Measurements from ENCODE around the gene HSF5. TPM values are rescaled to one million over a fixed set of nuclear protein-coding genes. Genes with fewer than 3 reads are reported as not detected.

Gene HSF5
- total and polyA plus RNA-seq, 2 of the 13 experiments (the other 11 are each of a cell fraction or from before 2014, with no cell fraction given) = not detected

DNA sequence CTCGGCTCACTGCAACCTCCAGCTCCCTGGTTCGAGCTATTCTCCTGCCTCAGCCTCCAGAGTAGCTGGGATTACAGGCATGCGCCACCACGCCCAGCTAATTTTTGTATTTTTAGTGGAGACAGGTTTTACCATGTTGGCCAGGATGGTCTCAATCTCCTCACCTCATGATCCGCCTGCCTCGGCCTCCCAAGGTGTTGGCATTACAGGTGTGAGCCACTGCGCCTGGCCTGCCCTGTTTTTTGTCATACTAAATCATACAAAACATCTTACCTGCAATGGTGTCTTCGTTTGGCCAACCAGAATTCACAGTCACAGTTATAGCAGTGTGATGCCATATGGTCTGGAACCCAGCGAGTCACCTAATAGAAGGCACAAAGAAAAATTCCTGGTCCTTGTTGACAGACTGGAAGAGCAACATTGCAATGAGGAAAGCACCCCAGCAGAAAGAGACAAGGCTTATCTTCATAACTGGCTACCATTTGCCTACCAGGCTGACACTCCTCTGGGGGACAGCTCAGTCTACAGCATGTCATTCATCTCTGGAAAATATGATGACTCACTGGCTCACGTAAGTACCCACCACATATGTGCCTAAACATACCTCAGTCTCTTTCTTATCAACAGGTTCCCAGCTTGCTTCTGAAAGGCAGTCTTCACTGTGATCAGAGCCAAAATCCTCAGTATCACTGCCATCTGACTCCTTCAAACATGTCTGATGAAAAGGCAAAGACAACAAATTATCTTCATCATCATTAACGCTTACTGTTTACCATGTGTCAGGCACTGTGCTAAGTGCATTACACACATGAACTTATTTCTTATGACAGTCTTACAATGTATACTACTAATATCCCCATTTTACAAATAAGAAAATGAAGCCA lies 4.3 kb upstream of the HSF5 start (continued):
- TF ChIP-seq, protein P1, sequence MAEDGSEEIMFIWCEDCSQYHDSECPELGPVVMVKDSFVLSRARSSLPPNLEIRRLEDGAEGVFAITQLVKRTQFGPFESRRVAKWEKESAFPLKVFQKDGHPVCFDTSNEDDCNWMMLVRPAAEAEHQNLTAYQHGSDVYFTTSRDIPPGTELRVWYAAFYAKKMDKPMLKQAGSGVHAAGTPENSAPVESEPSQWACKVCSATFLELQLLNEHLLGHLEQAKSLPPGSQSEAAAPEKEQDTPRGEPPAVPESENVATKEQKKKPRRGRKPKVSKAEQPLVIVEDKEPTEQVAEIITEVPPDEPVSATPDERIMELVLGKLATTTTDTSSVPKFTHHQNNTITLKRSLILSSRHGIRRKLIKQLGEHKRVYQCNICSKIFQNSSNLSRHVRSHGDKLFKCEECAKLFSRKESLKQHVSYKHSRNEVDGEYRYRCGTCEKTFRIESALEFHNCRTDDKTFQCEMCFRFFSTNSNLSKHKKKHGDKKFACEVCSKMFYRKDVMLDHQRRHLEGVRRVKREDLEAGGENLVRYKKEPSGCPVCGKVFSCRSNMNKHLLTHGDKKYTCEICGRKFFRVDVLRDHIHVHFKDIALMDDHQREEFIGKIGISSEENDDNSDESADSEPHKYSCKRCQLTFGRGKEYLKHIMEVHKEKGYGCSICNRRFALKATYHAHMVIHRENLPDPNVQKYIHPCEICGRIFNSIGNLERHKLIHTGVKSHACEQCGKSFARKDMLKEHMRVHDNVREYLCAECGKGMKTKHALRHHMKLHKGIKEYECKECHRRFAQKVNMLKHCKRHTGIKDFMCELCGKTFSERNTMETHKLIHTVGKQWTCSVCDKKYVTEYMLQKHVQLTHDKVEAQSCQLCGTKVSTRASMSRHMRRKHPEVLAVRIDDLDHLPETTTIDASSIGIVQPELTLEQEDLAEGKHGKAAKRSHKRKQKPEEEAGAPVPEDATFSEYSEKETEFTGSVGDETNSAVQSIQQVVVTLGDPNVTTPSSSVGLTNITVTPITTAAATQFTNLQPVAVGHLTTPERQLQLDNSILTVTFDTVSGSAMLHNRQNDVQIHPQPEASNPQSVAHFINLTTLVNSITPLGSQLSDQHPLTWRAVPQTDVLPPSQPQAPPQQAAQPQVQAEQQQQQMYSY (CRISPR knock-in tag; IDR thresholded peaks at IDR 0.05) = no peak
- TF ChIP-seq NFKBIZ (CRISPR knock-in tag; IDR thresholded peaks at IDR 0.05) (no peak), ZNF235 (CRISPR knock-in tag; IDR thresholded peaks at IDR 0.05; ENCODE audit: borderline replicate concordance) (no peak), ZNF556 (CRISPR knock-in tag; IDR thresholded peaks at IDR 0.05; ENCODE audit: borderline replicate concordance) (no peak)

DNA sequence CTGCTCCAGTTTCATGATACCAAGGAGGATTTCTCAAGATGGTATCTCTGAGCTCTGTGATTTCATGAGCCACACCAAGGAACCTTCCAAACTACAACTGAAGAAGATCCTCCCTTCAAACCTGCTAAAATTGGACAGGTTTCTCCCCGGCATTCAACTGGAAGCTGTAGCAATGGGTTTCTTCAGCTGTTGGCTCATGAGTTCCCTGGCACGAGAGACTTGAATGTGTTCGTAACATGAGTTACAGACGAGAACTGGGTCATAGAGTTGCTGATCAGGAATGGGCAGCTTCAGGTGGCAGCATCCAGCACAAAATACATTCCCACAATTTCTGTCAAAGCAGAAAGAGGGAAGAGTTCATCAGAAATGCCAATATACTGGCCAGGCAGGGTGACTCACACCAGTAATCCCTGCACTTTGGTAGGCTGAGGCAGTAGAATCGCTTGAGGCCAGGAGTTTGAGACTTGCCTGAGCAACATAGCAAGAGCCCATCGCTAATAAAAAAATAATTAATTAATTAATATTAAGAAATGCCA lies 3.4 kb upstream of the HSF5 start:
- Histone ChIP-seq H3K9ac (ENCODE audit: insufficient read depth, low read depth, low read length) (no peak overlapping the region), H3K4me2 (ENCODE audit: low read depth, low read length) (no peak overlapping the region), H4K20me1 (ENCODE audit: insufficient read depth, low read length) (peaks cover 5% of the 10 kb centered on the region; the same call in 1 of the 2 replicates), H3K79me2 (ENCODE audit: insufficient read depth, low read length) (no peaks in the 10 kb centered on the region), H3K36me3 (replicated peaks in 1 of 2; ENCODE audit: control insufficient read depth in 1 of 2, insufficient read depth in 2 of 2, low read length in 2 of 2) (peaks cover 46 to 75% of the 10 kb centered on the region in 2 experiments), H2AFZ (ENCODE audit: low read length) (no peak overlapping the region), H3K4me1 (ENCODE audit: insufficient read depth, low read length) (no peaks in the 10 kb centered on the region), H3K27ac (ENCODE audit: extremely low read length, insufficient read depth, low read length) (no peak overlapping the region), H3K27me3 (ENCODE audit: control insufficient read depth in 1 of 2, insufficient read depth in 2 of 2, low read length in 2 of 2) (no peaks in the 10 kb centered on the region), H3K4me3 (replicated peaks in 1 of 3; ENCODE audit: insufficient read depth in 1 of 3, low read depth in 2 of 3, low read length in 3 of 3) (no peak overlapping the region), H3K9me3 (ENCODE audit: low read length) (no peaks in the 10 kb centered on the region)
- TF ChIP-seq MAF1 (CRISPR knock-in tag; IDR thresholded peaks at IDR 0.05; ENCODE audit: borderline replicate concordance) (no peak), TCF7L2 (IDR thresholded peaks at IDR 0.05; ENCODE audit: low read depth, low read length) (no peak), ZNF367 (CRISPR knock-in tag; IDR thresholded peaks at IDR 0.05; ENCODE audit: borderline replicate concordance) (no peak), MED8 (CRISPR knock-in tag; IDR thresholded peaks at IDR 0.05; ENCODE audit: insufficient replicate concordance) (no peak)
- TF ChIP-seq, protein P2, sequence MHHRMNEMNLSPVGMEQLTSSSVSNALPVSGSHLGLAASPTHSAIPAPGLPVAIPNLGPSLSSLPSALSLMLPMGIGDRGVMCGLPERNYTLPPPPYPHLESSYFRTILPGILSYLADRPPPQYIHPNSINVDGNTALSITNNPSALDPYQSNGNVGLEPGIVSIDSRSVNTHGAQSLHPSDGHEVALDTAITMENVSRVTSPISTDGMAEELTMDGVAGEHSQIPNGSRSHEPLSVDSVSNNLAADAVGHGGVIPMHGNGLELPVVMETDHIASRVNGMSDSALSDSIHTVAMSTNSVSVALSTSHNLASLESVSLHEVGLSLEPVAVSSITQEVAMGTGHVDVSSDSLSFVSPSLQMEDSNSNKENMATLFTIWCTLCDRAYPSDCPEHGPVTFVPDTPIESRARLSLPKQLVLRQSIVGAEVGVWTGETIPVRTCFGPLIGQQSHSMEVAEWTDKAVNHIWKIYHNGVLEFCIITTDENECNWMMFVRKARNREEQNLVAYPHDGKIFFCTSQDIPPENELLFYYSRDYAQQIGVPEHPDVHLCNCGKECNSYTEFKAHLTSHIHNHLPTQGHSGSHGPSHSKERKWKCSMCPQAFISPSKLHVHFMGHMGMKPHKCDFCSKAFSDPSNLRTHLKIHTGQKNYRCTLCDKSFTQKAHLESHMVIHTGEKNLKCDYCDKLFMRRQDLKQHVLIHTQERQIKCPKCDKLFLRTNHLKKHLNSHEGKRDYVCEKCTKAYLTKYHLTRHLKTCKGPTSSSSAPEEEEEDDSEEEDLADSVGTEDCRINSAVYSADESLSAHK (CRISPR knock-in tag; IDR thresholded peaks at IDR 0.05; ENCODE audit: borderline replicate concordance) = no peak
- TF ChIP-seq, protein P3, sequence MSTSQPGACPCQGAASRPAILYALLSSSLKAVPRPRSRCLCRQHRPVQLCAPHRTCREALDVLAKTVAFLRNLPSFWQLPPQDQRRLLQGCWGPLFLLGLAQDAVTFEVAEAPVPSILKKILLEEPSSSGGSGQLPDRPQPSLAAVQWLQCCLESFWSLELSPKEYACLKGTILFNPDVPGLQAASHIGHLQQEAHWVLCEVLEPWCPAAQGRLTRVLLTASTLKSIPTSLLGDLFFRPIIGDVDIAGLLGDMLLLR (CRISPR knock-in tag; IDR thresholded peaks at IDR 0.05) = no peak
- intact Hi-C loops (cut with micrococcal nuclease; ENCODE audit: unreplicated experiment) (no loop called here), in situ Hi-C loops (cut with HindIII; ENCODE audit: extremely low pct_ligation_motif_present, low pct_unique_long_range_greater_than_20kb) (no loop called here)
- DNase-seq (ENCODE audit: low spot score) (no peak), ATAC-seq (no peak), FAIRE-seq (no peak)
- 97% methylated on average over 6 of the region's 6 CpGs for WGBS (ENCODE audit: low lambda C conversion rate)
- ChIA-PET CTCF (ENCODE audit: low intra/inter-chr PET ratio, low total read pairs) (no interaction called here), POLR2A (no interaction called here)
- BruUV-seq (replicated peaks) = no TSS peak

Measured in HepG2 (cell line).